K562 (cell line): ENCODE measurements around the gene PTRHD1. TPM values are rescaled to one million over a fixed set of nuclear protein-coding genes. Genes with fewer than 3 reads are reported as not detected.

Experiments
- ATAC-seq: fragments of 200-7000 bp; cut with Tn5 transposase; 3 replicates; pipeline ENCODE4 v1.9.1; 2020; ENCODE audit warnings: moderate library complexity
- BruUV-seq: library from RNA; stranded (reverse); fragments of 400-500 nt; replicated peaks from 2 replicates; lab custom pipeline; 2021; lab: Mats Ljungman, UMichigan
- CTCF ChIA-PET: fragments of 300-600 bp; formaldehyde crosslinking; extraction: SDS; loops from one replicate; lab custom pipeline; 2021; ENCODE audit warnings: low intra/inter-chr PET ratio; lab: Yijun Ruan, JAX
- POLR2A ChIA-PET: fragments of 300-600, 350-650 bp; sonication (Branson Sonifier 250); formaldehyde crosslinking; extraction: SDS; loops from one replicate; lab custom pipeline; 2021; ENCODE audit warnings: antibody characterized with exemption, inconsistent platforms; lab: Yijun Ruan, JAX
- DNase-seq, 4 experiments: peaks; one replicate each; pipeline versions ENCODE4 v3.0.0 to v3.0.0-alpha.2; 2011 to 2018; ENCODE audit warnings: low spot score in 3 of 4, mixed read lengths in 3 of 4; ENCODE audit errors: extremely low read depth in 1 of 4
- FAIRE-seq: peaks from 2 replicates; lab custom pipeline; 2011; peaks lifted over from hg19 to GRCh38; lab: Jason Lieb, UNC
- H2AFZ ChIP-seq: 2 replicates; pipeline ENCODE4 v1.6.0; 2011; ENCODE audit warnings: low read depth, low read length, control low read depth, inconsistent platforms
- H3K27ac ChIP-seq: fragments of 200-600 bp; 3 replicates; pipeline ENCODE4 v1.8.0; 2011; ENCODE audit warnings: low read depth, mild to moderate bottlenecking, control low read depth, inconsistent platforms, low read length, moderate library complexity, mixed read lengths; ENCODE audit errors: extremely low read depth
- H3K27me3 ChIP-seq, 2 experiments: fragments of 300-600 bp in 1 of 2; 2 replicates in 1 of 2; 3 replicates in 1 of 2; pipeline versions ENCODE4 v1.6.0 to v1.8.0; 2011; ENCODE audit warnings: inconsistent platforms in 2 of 2, low read length in 2 of 2, mild to moderate bottlenecking in 1 of 2, mixed read lengths in 1 of 2, moderate library complexity in 1 of 2; ENCODE audit not compliant: control insufficient read depth in 2 of 2, insufficient read depth in 2 of 2
- H3K36me3 ChIP-seq: fragments of 300-600 bp; 3 replicates; pipeline ENCODE4 v1.8.0; 2011; ENCODE audit warnings: mild to moderate bottlenecking, low read length, inconsistent platforms; ENCODE audit not compliant: control insufficient read depth, insufficient read depth
- H3K4me1 ChIP-seq, 2 experiments: fragments of 200-600 bp in 1 of 2; replicated peaks in 1 of 2; 2 replicates in 1 of 2; 3 replicates in 1 of 2; pipeline versions ENCODE4 v1.5.1 to v1.8.0; 2011; ENCODE audit warnings: inconsistent platforms in 2 of 2, low read length in 2 of 2, mild to moderate bottlenecking in 1 of 2, mixed read lengths in 1 of 2, moderate library complexity in 1 of 2; ENCODE audit not compliant: control insufficient read depth in 2 of 2, insufficient read depth in 2 of 2
- H3K4me2 ChIP-seq: 2 replicates; pipeline ENCODE4 v1.6.1; 2011; ENCODE audit warnings: low read length, control low read depth, inconsistent platforms, mixed read lengths; ENCODE audit not compliant: insufficient read depth
- H3K4me3 ChIP-seq: fragments of 200-600 bp; sonication (generic), shearing (Covaris generic); 2 replicates; pipeline ENCODE4 v1.5.1; 2016; ENCODE audit warnings: control low read depth, inconsistent platforms
- H3K79me2 ChIP-seq: fragments of 200-600 bp; 3 replicates; pipeline ENCODE4 v1.8.0; 2011; ENCODE audit warnings: low read length, inconsistent platforms; ENCODE audit not compliant: control insufficient read depth, insufficient read depth
- H3K9ac ChIP-seq, 2 experiments: 2 replicates each; pipeline versions ENCODE4 v1.6.0 to v1.6.1; 2011; ENCODE audit warnings: low read depth in 2 of 2, low read length in 2 of 2, control low read depth in 1 of 2, inconsistent platforms in 1 of 2, mild to moderate bottlenecking in 1 of 2, mixed read lengths in 1 of 2; ENCODE audit not compliant: insufficient read depth in 1 of 2
- H3K9me1 ChIP-seq: one replicate; pipeline ENCODE4 v1.6.0; 2011; ENCODE audit warnings: inconsistent platforms, mild to moderate bottlenecking, low read length, moderate library complexity; ENCODE audit not compliant: control insufficient read depth, insufficient read depth
- H3K9me3 ChIP-seq: replicated peaks from 2 replicates; pipeline ENCODE4 v1.5.1; 2011; ENCODE audit warnings: low read depth, low read length, inconsistent platforms; ENCODE audit not compliant: control insufficient read depth, insufficient read depth
- H4K20me1 ChIP-seq: replicated peaks from 2 replicates; pipeline ENCODE4 v1.6.1; 2011; ENCODE audit warnings: low read length, inconsistent platforms, mixed read lengths; ENCODE audit not compliant: control insufficient read depth, insufficient read depth
- SMAD2 ChIP-seq: fragments of 150-350 bp; IDR thresholded peaks from 2 replicates; pipeline ENCODE4 v1.6.1; 2014; ENCODE audit warnings: low read depth, mild to moderate bottlenecking, low read length
- WGBS: fragments of 100-300 bp; shearing (Covaris generic); methylation state at CpG from one replicate; pipeline ENCODE4 v1.1.6; 2016; ENCODE audit warnings: low coverage, mixed read lengths; ENCODE audit not compliant: insufficient coverage; ENCODE audit errors: missing lambda C conversion rate; 5-methylcytosine and 5-hydroxymethylcytosine counted together
- in situ Hi-C: fragments of 300-500 bp; cut with MboI; formaldehyde crosslinking; loops from 4 replicates; pipeline ENCODE4 v1.15.0; 2018; ENCODE audit warnings: inconsistent platforms, mixed read lengths
- intact Hi-C: fragments of 100-400 bp; cut with micrococcal nuclease; formaldehyde crosslinking; loops from 2 replicates; pipeline ENCODE4 v1.14.2; 2022
- polyA plus RNA-seq, 8 experiments: library from polyadenylated mRNA; depleted of rRNA in 4 of 8; stranded (reverse) in 5 of 8; unstranded in 3 of 8; fragments of >200 nt; fragmentation: Nextera tagmentation in 2 of 8; fragmentation: Illumina TruSeq in 1 of 8; extraction: Ambion mirVana in 2 of 8; extraction: Trizol in 1 of 8; gene quantifications; 2 replicates each; pipeline versions ENCODE4 v1.2.1 to v1.2.3, GENCODE V29; 2011 to 2014; ENCODE audit warnings: inconsistent platforms in 1 of 8, missing spikeins in 1 of 8
- total RNA-seq, 7 experiments: library from RNA; depleted of rRNA in 6 of 7; stranded (reverse); fragments of >200 nt in 6 of 7; fragmentation: Illumina TruSeq in 2 of 7; extraction: Trizol in 2 of 7; gene quantifications; 2 replicates each; pipeline versions ENCODE4 v1.2.1 to v1.2.3, GENCODE V29; 2011 to 2021; ENCODE audit warnings: low replicate concordance in 1 of 7
- TF ChIP-seq, protein P1 (sequence below): sonication (generic); IDR thresholded peaks from 2 replicates; pipeline ENCODE4 v1.6.1; 2016
- TF ChIP-seq, protein P2 (sequence below): sonication (generic); formaldehyde crosslinking; IDR thresholded peaks from 2 replicates; pipeline ENCODE4 v1.8.1; 2023; ENCODE audit warnings: mild to moderate bottlenecking, missing genetic modification reagents

The PTRHD1 gene
- total and polyA plus RNA-seq, 9 of the 15 experiments (the other 6 are each of a cell fraction or from before 2014, with no cell fraction given), result 15.8 to 83.2 (median 46.6) TPM

DNA sequence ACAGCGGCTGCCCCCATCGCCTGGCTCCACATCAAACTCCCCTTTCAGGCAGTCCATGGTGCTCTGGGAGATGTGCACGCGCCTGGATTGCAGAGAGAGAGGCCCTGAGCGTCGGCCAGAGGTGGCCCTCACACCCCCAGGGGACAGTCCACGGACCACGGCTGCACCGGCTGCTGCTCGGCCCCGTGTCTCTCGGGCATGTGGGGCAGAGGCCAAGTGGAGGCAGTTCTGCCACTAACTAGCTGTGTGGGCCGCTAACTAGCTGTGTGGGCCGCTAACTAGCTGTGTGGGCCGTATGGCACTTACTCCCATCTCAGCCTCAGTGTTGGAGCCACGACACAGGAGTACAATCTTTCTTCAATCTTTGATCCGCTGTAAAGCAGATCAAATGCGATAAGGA is 45.4 kb upstream of the PTRHD1 start:
- ChIA-PET POLR2A (interaction anchor here (0.6 to 0.7 kb wide), 2 partner anchors 11 to 63 kb away, joined by 3 read pairs; no protein-coding TSS in a partner anchor), CTCF (no interaction called here)
- Histone ChIP-seq H3K79me2 (no peaks in the 10 kb centered on the region), H4K20me1 (no peaks in the 10 kb centered on the region), H2AFZ (no peak overlapping the region), H3K4me1 (peaks cover 0 to 3% of the 10 kb centered on the region in 2 experiments; a peak in 2 of 5 replicates), H3K9me1 (no peaks in the 10 kb centered on the region), H3K27ac (no peak overlapping the region), H3K27me3 (no peaks in the 10 kb centered on the region), H3K4me3 (no peak overlapping the region), H3K9ac (no peak overlapping the region), H3K9me3 (no peaks in the 10 kb centered on the region), H3K36me3 (peaks cover 78% of the 10 kb centered on the region; the same call in 2 of the 3 replicates), H3K4me2 (no peak overlapping the region)
- no peak for ATAC-seq
- intact Hi-C loops (no loop called here), in situ Hi-C loops (loop anchor here (5.0 kb wide), 1 partner anchor 431 kb away; no protein-coding TSS in a partner anchor)
- DNase-seq, result no peak
- FAIRE-seq, result no peak
- TF ChIP-seq, protein P1, sequence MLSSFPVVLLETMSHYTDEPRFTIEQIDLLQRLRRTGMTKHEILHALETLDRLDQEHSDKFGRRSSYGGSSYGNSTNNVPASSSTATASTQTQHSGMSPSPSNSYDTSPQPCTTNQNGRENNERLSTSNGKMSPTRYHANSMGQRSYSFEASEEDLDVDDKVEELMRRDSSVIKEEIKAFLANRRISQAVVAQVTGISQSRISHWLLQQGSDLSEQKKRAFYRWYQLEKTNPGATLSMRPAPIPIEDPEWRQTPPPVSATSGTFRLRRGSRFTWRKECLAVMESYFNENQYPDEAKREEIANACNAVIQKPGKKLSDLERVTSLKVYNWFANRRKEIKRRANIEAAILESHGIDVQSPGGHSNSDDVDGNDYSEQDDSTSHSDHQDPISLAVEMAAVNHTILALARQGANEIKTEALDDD, result peak; percentile 75; the same call in 1 of the 2 replicates
- TF ChIP-seq SMAD2, result no peak
- TF ChIP-seq, protein P2, sequence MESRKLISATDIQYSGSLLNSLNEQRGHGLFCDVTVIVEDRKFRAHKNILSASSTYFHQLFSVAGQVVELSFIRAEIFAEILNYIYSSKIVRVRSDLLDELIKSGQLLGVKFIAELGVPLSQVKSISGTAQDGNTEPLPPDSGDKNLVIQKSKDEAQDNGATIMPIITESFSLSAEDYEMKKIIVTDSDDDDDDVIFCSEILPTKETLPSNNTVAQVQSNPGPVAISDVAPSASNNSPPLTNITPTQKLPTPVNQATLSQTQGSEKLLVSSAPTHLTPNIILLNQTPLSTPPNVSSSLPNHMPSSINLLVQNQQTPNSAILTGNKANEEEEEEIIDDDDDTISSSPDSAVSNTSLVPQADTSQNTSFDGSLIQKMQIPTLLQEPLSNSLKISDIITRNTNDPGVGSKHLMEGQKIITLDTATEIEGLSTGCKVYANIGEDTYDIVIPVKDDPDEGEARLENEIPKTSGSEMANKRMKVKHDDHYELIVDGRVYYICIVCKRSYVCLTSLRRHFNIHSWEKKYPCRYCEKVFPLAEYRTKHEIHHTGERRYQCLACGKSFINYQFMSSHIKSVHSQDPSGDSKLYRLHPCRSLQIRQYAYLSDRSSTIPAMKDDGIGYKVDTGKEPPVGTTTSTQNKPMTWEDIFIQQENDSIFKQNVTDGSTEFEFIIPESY (CRISPR knock-in tag), result peak; percentile 73; the same call in 1 of the 2 replicates
- no TSS peak for BruUV-seq
- 94% methylated on average over 12 of the region's 18 CpGs for WGBS
